ENCODE results near the gene HOXD4.

Gene HOXD4

DNA sequence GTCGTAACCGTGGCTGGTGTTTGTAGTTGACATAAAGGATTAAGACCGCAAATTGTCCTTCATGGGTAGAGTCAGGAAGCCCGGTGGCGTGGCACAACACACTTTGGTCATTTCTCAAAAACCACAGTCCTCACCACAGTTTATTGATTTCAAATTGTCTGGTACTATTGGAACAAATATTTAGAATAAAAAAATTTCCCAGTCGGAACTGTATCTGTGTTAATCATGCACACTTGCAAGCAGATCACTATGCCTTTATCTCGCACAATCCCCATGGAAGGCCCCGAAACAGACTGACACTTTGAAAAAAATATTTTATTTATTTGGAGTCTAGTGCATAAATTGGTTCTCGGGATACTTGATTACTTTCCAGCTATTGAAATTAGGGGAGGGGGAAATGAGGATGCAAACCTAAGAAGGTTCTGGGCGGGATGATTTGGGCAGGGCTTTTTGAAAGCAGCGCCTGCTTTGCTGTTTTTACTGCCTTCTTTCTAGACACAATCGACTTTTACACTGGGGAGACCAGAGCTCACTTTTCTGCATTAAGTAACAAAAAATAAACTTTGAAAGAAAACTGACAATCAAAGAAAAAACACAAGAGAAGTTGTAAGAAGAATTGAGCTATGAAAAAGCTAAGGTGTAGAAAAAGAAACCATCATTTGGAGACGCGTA, 21.7 kb downstream of the HOXD4 start:
- DNase-seq = no peak

DNA sequence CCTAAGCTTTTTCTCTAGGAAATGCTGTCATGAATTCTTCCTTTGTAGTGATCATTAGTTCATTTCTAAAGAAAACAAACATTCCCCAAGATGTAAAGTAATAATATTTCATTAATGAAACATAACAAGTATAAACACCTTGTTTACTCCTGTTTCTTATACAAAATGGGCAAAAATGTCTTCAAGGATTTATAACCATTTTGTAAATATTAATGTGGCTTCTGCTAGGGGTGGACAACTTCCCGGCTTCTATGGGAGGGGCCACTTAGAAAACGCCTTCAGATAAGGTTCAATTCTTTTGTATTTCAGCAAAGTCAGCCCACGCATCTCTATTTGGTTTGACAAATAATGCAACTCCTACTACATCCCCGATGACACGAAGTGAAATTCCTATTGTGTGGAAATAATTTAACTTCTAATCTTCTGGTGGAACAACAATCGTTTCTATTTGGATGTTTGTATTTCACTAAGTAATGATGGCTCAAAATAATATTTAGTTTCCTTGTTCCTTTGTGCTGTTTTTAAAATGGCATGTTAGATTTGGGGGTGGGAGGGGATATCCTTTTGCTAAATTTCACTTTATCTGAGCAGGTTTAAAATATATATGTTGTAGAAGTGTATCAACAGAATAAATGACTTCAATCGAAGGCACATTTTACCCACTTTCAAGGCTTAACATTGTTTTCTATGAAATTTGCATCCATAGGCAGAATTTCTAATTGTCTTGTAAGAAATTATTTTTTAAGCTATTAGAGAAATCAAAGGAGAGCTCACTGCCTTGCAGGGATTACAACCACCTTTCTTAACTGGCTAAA, 22.4 kb downstream of the HOXD4 start:
- DNase-seq = no peak

DNA sequence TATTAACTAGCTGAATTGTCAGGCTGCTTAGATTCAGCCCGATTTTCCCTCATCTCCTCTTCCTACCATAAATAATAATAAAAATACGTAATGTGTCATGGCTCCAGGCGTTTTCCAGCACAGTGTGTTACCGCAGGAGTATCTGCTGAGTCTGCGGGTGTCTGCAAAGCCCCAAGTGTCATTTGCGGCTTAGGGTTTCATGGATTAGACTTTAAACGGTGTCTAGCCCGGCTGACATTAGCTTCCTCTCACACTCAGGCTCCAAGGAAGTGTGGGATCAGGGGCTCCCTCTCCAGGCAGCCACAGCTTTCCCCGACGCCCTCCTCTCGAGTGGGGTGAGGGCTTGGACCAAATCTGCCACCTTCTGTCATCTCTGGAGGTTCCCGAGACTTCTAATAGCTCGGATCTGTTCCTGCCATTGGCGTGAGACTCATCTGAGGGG, 23.1 kb downstream of the HOXD4 start:
- DNase-seq = no peak

DNA sequence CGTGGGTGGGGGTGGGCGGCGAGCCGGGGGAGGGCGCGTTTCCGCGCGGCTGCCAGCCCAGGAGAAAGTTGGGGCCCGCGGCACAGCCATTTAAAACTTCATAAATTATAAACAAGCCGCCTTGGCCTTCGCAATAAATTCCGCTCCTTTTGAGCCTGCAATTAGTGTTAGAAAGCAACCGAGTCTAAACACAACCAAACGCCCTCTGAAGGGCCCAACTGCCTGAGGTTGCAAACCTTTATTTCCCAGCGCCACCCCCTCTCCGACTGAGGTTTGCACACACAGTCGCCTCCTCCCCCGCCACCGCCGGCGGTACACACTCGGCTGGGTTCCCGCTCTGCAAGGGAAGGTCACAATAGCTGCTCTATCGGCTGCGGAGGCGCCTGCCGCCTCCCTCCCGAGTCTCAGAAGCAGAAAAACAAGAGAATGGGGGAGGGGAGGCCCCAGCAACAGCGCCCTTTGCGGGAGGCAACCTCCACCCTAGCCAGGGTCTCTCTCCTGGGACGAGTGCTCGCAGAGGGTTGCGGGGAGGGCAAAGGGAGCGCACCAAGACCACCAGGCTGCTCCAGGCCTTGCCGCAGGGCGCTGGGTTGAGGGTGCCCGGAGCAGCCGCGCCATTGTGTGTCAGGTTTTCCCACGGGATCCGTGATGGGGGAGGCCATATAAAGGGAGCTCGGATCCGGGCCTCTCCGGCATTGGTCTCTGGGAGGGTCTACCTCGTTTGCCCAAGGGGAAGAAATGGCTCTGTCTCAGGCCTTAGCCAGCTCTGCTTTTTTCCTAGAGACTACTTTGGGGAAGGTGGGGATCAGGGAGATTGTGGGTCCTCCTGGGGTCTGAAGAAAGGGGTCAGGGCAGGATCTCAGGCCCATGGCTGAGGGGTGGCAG, 23.7 kb downstream of the HOXD4 start:
- no peak for DNase-seq

DNA sequence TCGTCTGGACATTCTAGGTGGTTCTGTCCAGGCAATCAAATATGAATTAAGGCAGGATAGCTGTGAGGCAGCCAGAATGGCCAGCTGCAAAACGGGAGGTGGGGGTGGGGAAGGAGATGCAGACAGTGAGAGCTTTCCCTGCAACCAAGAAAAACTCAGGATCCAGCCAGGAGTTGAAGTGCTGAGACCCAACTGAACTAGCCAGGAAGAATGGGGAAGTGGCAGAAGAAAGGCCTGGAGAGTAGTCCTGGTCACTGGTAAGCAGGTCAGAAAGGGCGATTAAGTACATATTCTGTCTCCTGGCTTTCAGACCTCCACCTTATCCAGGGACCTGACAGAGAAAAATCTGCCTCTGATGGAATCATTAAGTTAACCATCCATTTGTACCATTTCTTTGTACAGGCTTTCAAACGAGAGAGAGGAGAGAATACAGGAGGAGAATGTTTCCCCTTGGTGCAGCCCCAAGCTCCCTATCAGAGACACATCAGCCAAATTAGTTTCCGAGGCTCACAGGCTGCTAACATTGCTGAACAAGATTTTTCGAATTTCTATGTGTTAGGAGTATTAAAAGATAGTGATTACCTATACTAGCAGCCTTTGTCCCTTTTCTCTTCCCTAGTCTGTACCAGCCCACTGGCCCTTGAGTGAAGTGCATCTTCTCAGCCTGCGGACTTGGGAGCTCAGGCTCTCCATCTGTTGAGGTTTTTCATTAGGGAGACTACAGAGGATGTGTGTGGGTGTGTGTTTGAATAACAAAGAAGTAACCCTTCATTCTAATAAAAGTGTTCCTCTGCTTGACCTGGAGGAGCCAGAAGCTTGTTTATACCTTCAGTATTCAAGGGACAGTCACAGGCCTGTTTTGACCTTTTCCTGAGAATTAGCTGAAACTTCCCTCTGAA, 24.6 kb downstream of the HOXD4 start:
- DNase-seq = no peak

DNA sequence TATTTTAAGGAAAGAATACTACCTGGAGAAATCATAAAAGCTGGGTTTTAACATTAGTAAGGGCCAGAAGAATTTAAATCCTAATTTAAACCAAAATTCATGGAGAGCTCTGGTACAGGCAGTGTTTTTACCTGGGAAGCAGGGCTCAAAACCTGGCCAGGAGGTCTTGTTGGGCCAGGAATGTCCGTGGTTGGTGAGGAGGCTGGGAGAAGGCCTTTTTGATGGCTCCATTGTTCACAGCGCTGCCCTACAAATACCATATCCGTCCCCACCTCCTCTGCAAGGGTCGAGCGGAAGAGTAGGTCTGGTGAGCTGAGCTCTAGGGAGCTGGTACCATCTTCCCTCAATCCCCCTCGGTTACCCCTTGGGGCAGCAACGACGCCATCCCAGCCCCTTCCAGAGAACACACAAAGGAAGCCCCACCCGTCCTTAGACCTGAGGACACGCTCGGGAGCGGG, 26.3 kb downstream of the HOXD4 start:
- DNase-seq = no peak

DNA sequence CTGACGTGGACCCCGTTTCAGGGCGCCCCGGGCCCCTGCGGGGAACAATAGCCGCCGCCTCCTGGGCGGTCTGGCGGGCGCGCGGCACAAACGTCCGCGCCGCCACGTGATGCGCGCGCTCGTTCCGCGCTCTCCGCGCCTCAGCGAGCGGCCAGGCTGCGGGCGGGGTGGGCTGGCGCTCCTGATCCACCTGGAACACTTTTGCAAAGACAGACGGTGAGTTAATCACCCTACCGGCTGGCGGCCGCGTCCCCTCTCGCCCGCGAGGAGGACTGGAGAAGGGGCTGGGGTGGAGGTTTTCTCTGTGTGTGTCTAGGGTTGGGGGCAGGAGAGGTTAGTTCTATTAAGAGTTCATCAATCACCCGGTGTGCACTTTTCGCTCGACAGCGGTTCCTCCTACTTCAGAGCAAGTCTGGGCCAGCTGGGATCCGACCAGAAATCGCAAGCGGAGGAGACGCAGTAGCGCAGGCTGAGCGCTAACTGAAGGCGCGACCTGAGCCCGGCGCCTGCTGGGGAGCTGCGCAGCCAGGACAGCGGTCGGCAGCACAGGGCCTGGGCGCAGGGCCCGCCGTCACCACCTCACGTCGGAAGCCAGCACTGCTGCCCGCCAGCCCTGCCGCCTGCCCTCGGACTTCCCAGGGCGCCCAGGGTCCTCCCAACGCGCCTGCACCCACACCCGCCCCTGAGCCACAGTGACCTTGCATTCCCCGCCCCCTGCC, 26.8 kb downstream of the HOXD4 start:
- DNase-seq = no peak

DNA sequence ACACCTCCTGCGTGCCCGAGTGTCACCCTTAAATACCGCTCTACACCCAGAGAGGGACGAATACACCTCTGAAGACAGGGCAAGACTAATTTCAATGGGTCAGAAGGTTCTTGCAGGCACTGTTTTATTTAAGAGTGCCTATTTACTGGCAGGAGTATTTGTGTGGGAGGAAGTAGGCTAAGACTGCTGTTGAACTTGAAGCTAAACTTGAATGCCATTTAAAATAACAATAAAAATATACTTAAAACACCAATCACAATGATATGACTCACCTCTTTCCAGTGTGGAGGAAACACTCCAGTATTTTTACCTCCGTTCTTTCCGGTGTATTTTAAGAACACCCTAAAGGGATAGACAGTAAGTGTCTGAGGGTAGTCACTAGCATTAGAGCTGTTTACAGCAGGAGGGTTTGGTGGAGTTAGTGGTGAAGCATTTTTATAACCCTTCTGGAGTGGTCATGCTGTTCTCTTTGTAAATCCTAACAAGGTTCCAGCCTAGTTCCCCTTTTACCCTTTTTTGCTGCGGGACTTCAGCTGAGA, 27.5 kb downstream of the HOXD4 start:
- no peak for DNase-seq

DNA sequence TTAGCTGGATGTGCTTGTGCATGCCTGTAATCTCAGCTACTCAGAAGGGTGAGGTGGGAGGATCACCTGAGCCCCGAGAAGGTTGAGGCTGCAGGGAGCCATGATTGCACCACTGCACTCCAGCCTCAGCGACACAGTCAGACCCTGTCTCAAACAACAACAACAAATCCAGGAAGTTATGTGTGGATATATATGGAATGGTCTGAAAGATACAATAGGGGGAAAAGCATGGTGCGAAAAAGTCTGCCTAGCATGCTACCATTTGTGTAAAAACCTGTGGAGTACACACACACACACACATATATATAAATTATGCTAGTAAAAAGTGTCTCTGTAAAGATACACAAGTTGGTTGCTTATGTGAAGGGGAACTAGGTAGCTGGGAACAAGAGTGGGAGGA, 30.2 kb downstream of the HOXD4 start:
- no peak for DNase-seq

DNA sequence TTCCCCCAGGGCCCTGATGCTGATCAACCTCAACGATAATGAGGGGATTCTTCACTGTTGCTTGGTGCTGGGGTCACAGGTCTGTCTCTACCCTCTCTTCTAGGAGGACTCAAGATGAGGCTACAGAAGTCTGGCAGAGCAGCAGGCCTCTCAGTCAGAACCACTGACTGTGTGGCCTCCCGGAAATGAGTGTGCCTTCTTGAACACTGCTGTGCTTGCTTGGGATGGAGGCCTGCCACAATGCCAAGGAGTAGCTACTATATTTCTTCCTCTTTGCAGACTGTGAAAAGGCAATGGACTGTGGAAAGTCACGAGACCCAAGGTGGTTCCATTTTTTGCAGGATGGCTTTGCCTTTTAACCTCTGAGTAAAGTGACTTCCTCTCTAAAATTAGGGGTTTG, 31.3 kb downstream of the HOXD4 start:
- no peak for DNase-seq

DNA sequence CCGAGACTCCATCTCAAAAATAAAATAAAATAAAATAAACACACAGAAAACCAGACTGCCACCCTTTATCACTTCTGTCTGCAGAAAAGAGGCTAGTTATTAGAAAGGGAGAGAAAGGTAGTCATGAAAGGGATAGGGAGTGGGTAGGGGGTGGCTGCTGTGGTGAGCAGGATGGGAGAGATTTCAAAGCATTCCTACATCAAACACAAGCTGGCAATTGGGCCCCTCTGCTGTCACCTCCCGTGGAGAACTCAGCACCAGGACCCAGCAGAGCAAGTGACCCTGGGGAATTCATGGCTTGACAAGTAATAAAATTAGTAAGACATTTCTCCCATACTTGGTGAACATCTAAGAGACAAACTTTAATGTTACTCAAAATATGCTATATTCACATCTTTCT, 33.4 kb downstream of the HOXD4 start:
- no peak for DNase-seq

DNA sequence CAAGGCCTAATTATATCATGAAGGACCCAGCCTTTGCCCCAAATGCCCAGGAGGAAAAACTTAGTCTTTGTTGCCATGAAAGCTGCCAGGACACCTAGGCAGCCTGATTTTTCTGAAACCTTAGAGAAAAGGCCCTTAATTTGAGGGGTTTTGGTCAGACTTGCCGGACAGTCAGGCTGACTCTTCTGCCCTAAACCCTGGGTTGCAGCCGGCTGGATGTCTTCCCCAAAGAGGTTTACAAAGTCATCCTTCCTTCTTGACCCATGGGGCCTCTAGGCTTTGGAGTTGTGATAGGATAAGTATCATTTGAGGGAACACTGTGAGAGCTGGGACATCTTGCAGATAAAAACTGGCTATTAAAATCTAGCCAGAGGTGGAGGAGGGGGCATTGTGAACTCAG, 34.7 kb downstream of the HOXD4 start:
- DNase-seq = no peak

DNA sequence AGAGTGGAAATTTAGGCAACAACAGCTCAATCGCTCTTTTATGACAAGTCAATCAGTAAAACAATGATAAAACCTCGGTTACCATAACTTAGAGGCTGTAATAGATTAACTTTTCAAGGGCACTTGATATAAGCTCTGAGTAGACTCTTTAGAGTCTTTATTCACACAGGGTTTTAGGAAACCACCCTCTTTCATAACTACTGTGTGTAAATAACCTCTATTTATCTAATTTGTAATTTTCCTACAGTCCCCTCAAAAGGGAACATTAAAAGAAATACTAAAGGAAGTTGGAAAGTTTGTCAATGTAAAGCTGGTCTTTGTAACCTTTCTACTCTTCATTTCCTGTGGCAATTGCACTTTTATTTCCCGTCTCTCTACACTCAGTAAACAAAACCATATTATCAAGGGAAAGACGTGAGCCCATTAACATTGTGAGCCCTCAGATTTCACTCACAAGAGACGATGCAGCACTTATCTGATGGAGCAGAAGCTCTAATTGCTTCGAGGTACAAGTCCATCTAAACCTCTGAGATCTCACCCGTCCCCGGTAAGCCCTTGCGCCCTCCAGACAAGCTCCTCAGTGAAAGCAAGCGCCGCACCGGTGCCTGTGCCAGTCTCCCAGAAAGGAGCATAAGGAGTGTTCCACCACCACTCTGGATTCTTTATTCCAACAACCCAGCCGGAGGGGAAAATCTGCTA, 36.0 kb downstream of the HOXD4 start:
- DNase-seq = no peak

DNA sequence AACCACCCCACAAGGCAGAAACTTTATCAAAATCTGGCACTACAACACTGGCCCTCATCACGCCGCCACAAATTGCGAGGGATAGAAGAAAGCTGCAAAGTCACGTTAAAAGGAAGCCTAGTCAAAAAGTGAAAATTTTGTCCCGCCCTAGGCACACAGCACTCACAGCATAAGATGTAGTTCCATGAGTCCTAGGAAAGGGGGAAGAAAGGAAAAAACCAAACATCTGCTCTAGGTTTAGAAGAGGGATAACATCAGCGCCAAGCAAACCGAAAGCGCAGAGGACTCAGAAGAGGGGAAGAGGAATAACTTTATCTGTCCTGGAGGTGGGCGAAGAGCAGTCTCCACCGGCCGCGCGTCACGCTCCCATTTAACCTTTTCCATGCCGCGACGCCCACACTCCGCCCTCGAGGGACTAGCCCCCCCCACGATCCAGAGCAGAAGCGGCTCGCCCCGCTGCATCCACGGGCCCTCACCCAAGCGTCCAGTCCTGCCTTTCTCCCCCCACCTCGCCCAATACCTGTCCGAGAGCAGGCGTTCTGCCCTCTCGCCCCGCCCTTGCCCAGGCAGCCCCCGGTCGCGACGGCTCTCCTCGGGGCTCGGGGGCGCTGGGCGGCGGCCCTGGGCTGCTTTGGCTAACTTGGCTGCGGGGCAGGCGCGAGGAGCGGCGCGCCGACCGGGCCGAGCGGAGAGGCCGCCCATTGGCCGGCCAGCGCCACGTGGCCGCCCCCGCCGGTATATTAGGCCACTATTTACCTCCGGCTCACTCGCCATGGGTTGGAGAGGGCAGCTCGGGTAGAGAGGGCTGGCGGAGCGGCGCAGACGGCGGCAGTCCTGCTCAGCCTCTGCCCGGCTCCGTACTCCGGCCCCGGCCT, 36.8 kb downstream of the HOXD4 start, which contains the start of gene HOXD1:
Gene HOXD1, plus strand, starts transcription at position 770 of the 875 bp plus-strand sequence. CDS start 134 bp downstream, outside the sequence.
- no peak for DNase-seq

DNA sequence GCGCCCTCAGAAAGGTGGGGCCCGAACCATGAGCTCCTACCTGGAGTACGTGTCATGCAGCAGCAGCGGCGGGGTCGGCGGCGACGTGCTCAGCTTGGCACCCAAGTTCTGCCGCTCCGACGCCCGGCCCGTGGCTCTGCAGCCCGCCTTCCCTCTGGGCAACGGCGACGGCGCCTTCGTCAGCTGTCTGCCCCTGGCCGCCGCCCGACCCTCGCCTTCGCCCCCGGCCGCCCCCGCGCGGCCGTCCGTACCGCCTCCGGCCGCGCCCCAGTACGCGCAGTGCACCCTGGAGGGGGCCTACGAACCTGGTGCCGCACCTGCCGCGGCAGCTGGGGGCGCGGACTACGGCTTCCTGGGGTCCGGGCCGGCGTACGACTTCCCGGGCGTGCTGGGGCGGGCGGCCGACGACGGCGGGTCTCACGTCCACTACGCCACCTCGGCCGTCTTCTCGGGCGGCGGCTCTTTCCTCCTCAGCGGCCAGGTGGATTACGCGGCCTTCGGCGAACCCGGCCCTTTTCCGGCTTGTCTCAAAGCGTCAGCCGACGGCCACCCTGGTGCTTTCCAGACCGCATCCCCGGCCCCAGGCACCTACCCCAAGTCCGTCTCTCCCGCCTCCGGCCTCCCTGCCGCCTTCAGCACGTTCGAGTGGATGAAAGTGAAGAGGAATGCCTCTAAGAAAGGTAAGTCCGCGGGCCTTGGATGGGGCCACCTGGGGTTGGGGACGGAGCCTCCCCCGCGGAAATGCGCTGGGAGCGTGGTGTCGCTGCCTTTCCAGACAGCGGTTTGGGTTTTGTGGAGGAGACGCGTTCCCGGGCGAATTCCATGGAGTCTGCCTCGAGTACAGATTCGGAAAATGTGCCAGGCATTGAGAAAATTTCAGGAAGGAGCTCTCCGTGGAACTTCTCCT, 37.7 kb downstream of the HOXD4 start:
- no peak for DNase-seq

DNA sequence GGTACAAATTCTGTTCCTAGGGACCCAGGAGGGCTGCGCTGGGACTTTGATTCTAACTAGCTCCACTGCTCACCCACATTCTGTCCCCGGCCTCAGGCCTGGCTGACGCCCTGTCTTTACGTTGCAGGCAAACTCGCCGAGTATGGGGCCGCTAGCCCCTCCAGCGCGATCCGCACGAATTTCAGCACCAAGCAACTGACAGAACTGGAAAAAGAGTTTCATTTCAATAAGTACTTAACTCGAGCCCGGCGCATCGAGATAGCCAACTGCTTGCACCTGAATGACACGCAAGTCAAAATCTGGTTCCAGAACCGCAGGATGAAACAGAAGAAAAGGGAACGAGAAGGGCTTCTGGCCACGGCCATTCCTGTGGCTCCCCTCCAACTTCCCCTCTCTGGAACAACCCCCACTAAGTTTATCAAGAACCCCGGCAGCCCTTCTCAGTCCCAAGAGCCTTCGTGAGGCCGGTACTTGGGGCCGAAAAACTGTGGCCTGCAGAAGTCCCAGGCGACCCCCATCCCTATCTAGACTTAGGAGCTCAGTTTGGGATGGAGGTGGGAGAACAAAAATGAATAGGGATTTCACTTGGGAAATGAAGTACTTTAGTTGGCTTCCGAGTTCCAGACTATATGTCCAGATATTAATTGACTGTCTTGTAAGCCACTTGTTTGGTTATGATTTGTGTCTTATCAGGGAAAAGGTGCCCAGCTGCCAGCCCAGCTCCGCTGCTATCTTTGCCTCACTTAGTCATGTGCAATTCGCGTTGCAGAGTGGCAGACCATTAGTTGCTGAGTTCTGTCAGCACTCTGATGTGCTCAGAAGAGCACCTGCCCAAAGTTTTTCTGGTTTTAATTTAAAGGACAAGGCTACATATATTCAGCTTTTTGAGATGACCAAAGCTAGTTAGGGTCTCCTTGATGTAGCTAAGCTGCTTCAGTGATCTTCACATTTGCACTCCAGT, 38.6 kb downstream of the HOXD4 start:
- no peak for DNase-seq

DNA sequence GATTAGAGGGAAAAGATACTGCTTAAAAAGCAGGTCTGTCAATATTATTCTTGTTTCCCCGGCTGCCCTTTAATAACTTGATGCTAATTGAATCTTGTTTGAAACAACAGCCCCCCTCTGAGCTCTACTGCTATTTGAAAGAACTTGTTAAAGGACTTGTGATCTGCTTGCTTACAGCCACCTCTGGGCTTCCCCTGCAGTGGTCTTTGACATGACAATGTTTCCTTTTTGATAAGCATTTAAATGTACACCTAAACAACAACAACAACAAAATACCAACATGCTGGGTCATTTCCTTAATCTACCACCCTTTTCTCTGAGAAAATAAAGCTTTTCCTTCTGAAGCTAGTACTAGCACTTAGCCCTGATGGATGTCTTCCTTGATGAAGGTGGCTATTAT, 41.0 kb downstream of the HOXD4 start:
- no peak for DNase-seq
